Measurements from ENCODE around the gene MYLK3. TPM values are rescaled to one million over a fixed set of nuclear protein-coding genes. Genes with fewer than 3 reads are reported as not detected.
"Not testable (repeated sequence)": the region's sequence is repeated elsewhere in the genome, so short reads cannot be mapped to it uniquely, and the experiment has no call there.

The MYLK3 gene
- total RNA-seq, 1 donor from 2014 or later = 0.08 TPM

GRCh38 chr16:46691726-46692125 is 56.4 kb downstream of the MYLK3 start:
- no peak for ATAC-seq
- no peak for DNase-seq (ENCODE audit: low spot score)

GRCh38 chr16:46690281-46691178 is 57.6 kb downstream of the MYLK3 start:
- no peak for ATAC-seq
- DNase-seq (ENCODE audit: low spot score) = no peak

GRCh38 chr16:46689365-46690280 is 58.5 kb downstream of the MYLK3 start, which contains the start of gene ORC6:
ORC6 (plus strand) TSS chr16:46689659; CDS start chr16:46689706, 47 bp downstream.
- DNase-seq (ENCODE audit: low spot score) = peak; percentile 97
- ATAC-seq = peak; percentile 87

- DNase-seq (ENCODE audit: low spot score) (peak; percentile 100), ATAC-seq (peak; percentile 93)
Observed at GRCh38 chr16:46688654-46689364, 59.3 kb downstream of the MYLK3 start, which contains the start of gene VPS35. VPS35 (minus strand) TSS chr16:46689178; CDS start chr16:46689133, 45 bp downstream.

GRCh38 chr16:46688101-46688653 is 60.0 kb downstream of the MYLK3 start:
- DNase-seq (ENCODE audit: low spot score) = no peak
- ATAC-seq = no peak

- DNase-seq (ENCODE audit: low spot score) = no peak
- ATAC-seq = no peak
Observed at GRCh38 chr16:46687486-46687885, 60.7 kb downstream of the MYLK3 start.

- no peak for ATAC-seq
- DNase-seq (ENCODE audit: low spot score) = no peak
Observed at GRCh38 chr16:46686815-46687473, 61.2 kb downstream of the MYLK3 start.

- not testable (repeated sequence) for DNase-seq (ENCODE audit: low spot score); ATAC-seq
Observed at GRCh38 chr16:46681867-46682266, 66.3 kb downstream of the MYLK3 start.

- not testable (repeated sequence) for ATAC-seq; DNase-seq (ENCODE audit: low spot score)
Observed at GRCh38 chr16:46677943-46678342, 70.2 kb downstream of the MYLK3 start.

GRCh38 chr16:46673320-46674013 is 74.7 kb downstream of the MYLK3 start:
- ATAC-seq (peak; percentile 96), DNase-seq (ENCODE audit: low spot score) (no peak)

GRCh38 chr16:46662123-46662522 is 86.0 kb downstream of the MYLK3 start:
- DNase-seq (ENCODE audit: low spot score) (no peak), ATAC-seq (no peak)

GRCh38 chr16:46658925-46659324 is 89.2 kb downstream of the MYLK3 start:
- ATAC-seq = peak; percentile 70
- no peak for DNase-seq (ENCODE audit: low spot score)

Other genes with a start within 250 kb of the MYLK3 start
- not detected for gene SHCBP1, start 127.0 kb downstream of the MYLK3 start, total RNA-seq
- gene VPS35, start 59.2 kb downstream of the MYLK3 start, total RNA-seq = 25.4 TPM
- 0.65 TPM for gene ORC6, start 58.7 kb downstream of the MYLK3 start, total RNA-seq
- 5.2 TPM for gene C16orf87, start 82.8 kb upstream of the MYLK3 start, total RNA-seq
- 84.6 TPM for gene GPT2, start 136.0 kb upstream of the MYLK3 start, total RNA-seq
- 33.1 TPM for gene DNAJA2, start 225.3 kb upstream of the MYLK3 start, total RNA-seq

Measured in left lobe of liver (tissue), 2 donors.